ENCODE results near the gene MS4A12.

Gene MS4A12

GRCh38 chr11:60457576-60457975 lies 35.0 kb upstream of the MS4A12 start:
- H3K4me3 ChIP-seq (ENCODE audit: low read depth, low read length), result no peak overlapping the region
- H3K27me3 ChIP-seq (ENCODE audit: insufficient read depth, low read depth, severe bottlenecking), result peaks cover 13% of the 10 kb centered on the region
- H3K9me3 ChIP-seq (ENCODE audit: severe bottlenecking), result no peaks in the 10 kb centered on the region
- TF ChIP-seq CTCF (IDR thresholded peaks at IDR 0.05; ENCODE audit: low read depth, low read length), result no peak
- DNase-seq, result no peak
- H3K36me3 ChIP-seq, result no peaks in the 10 kb centered on the region
- no peak overlapping the region for H3K27ac ChIP-seq

GRCh38 chr11:60459345-60459744 lies 33.2 kb upstream of the MS4A12 start:
- H3K27ac ChIP-seq, result no peak overlapping the region
- no peaks in the 10 kb centered on the region for H3K9me3 ChIP-seq (ENCODE audit: severe bottlenecking)
- no peak for DNase-seq
- H3K27me3 ChIP-seq (ENCODE audit: insufficient read depth, low read depth, severe bottlenecking), result peaks cover 16% of the 10 kb centered on the region
- TF ChIP-seq CTCF (IDR thresholded peaks at IDR 0.05; ENCODE audit: low read depth, low read length), result no peak
- no peaks in the 10 kb centered on the region for H3K36me3 ChIP-seq
- H3K4me3 ChIP-seq (ENCODE audit: low read depth, low read length), result no peak overlapping the region

GRCh38 chr11:60468829-60469228 lies 23.7 kb upstream of the MS4A12 start:
- Histone ChIP-seq H3K27me3 (ENCODE audit: insufficient read depth, low read depth, severe bottlenecking) (peaks cover 10% of the 10 kb centered on the region), H3K36me3 (no peaks in the 10 kb centered on the region), H3K4me3 (ENCODE audit: low read depth, low read length) (no peak overlapping the region), H3K9me3 (ENCODE audit: severe bottlenecking) (no peaks in the 10 kb centered on the region), H3K27ac (no peak overlapping the region)
- DNase-seq, result no peak
- TF ChIP-seq CTCF (IDR thresholded peaks at IDR 0.05; ENCODE audit: low read depth, low read length), result no peak

- Histone ChIP-seq H3K27me3 (ENCODE audit: insufficient read depth, low read depth, severe bottlenecking) (peaks cover 10% of the 10 kb centered on the region), H3K9me3 (ENCODE audit: severe bottlenecking) (no peaks in the 10 kb centered on the region), H3K27ac (no peak overlapping the region), H3K36me3 (no peaks in the 10 kb centered on the region), H3K4me3 (ENCODE audit: low read depth, low read length) (no peak overlapping the region)
- TF ChIP-seq CTCF (IDR thresholded peaks at IDR 0.05; ENCODE audit: low read depth, low read length), result no peak
- DNase-seq, result no peak
Measured at GRCh38 chr11:60469723-60470122, 22.9 kb upstream of the MS4A12 start.

- TF ChIP-seq CTCF (IDR thresholded peaks at IDR 0.05; ENCODE audit: low read depth, low read length), result no peak
- DNase-seq, result no peak
- Histone ChIP-seq H3K27me3 (ENCODE audit: insufficient read depth, low read depth, severe bottlenecking) (peaks cover 4% of the 10 kb centered on the region), H3K9me3 (ENCODE audit: severe bottlenecking) (no peaks in the 10 kb centered on the region), H3K36me3 (no peaks in the 10 kb centered on the region), H3K4me3 (ENCODE audit: low read depth, low read length) (no peak overlapping the region), H3K27ac (no peak overlapping the region)
Measured at GRCh38 chr11:60477035-60477445, 15.5 kb upstream of the MS4A12 start.

- Histone ChIP-seq H3K27ac (no peak overlapping the region), H3K9me3 (ENCODE audit: severe bottlenecking) (no peaks in the 10 kb centered on the region), H3K36me3 (no peaks in the 10 kb centered on the region), H3K4me3 (ENCODE audit: low read depth, low read length) (no peak overlapping the region), H3K27me3 (ENCODE audit: insufficient read depth, low read depth, severe bottlenecking) (peaks cover 4% of the 10 kb centered on the region)
- no peak for TF ChIP-seq CTCF (IDR thresholded peaks at IDR 0.05; ENCODE audit: low read depth, low read length)
- DNase-seq, result no peak
Measured at GRCh38 chr11:60482361-60482760, 10.2 kb upstream of the MS4A12 start.

All from WERI-Rb-1 (cell line).